HepG2 (cell line): ENCODE data around the gene TOB1. TPM values are rescaled to one million over a fixed set of nuclear protein-coding genes. Genes with fewer than 3 reads are reported as not detected.

Experiments used
- ERF ChIP-seq: IDR thresholded peaks from 2 replicates; pipeline ENCODE4 v1.6.1; 2018; ENCODE audit warnings: missing biosample characterization, missing genetic modification reagents
- GLI4 ChIP-seq: sonication (generic); formaldehyde crosslinking; IDR thresholded peaks from 2 replicates; pipeline ENCODE4 v1.5.1; 2020; ENCODE audit warnings: missing genetic modification reagents, mild to moderate bottlenecking, moderate library complexity, borderline replicate concordance
- MAFG ChIP-seq: sonication (generic); formaldehyde crosslinking; IDR thresholded peaks from 2 replicates; pipeline ENCODE4 v1.5.1; 2020; ENCODE audit warnings: mild to moderate bottlenecking, missing genetic modification reagents
- NFKBIZ ChIP-seq: IDR thresholded peaks from 2 replicates; pipeline ENCODE4 v1.6.1; 2018; ENCODE audit warnings: missing genetic modification reagents, missing compliant biosample characterization
- NR2F1 ChIP-seq, 2 experiments: fragments of 450-650 bp in 1 of 2; formaldehyde crosslinking in 1 of 2; IDR thresholded peaks; 2 replicates each; pipeline versions ENCODE4 v1.5.0 to v1.6.1; 2016 to 2020; ENCODE audit warnings: mild to moderate bottlenecking in 1 of 2, missing compliant biosample characterization in 1 of 2, missing genetic modification reagents in 1 of 2, moderate library complexity in 1 of 2
- PHF20 ChIP-seq: sonication (generic); formaldehyde crosslinking; IDR thresholded peaks from 2 replicates; pipeline ENCODE4 v1.5.0; 2020; ENCODE audit warnings: mild to moderate bottlenecking, missing genetic modification reagents
- TSC22D2 ChIP-seq: sonication (generic); formaldehyde crosslinking; IDR thresholded peaks from 2 replicates; pipeline ENCODE4 v1.5.1; 2020; ENCODE audit warnings: missing genetic modification reagents, mild to moderate bottlenecking, borderline replicate concordance
- ZFP36L1 ChIP-seq: sonication (generic); formaldehyde crosslinking; IDR thresholded peaks from 2 replicates; pipeline ENCODE4 v1.8.0; 2022; ENCODE audit warnings: mild to moderate bottlenecking, missing genetic modification reagents, moderate library complexity
- ZNF138 ChIP-seq: sonication (generic); formaldehyde crosslinking; IDR thresholded peaks from 2 replicates; pipeline ENCODE4 v1.5.0; 2020; ENCODE audit warnings: mild to moderate bottlenecking, low read depth, missing genetic modification reagents
- ZNF556 ChIP-seq: sonication (generic); formaldehyde crosslinking; IDR thresholded peaks from 2 replicates; pipeline ENCODE4 v1.4.0; 2020; ENCODE audit warnings: mild to moderate bottlenecking, missing genetic modification reagents, borderline replicate concordance
- ZNF7 ChIP-seq: IDR thresholded peaks from 2 replicates; pipeline ENCODE4 v1.6.1; 2016; ENCODE audit warnings: missing biosample characterization, missing genetic modification reagents
- ZNF720 ChIP-seq: sonication (generic); formaldehyde crosslinking; IDR thresholded peaks from 2 replicates; pipeline ENCODE4 v1.4.0; 2020; ENCODE audit warnings: missing genetic modification reagents
- ZNF746 ChIP-seq: sonication (generic); formaldehyde crosslinking; IDR thresholded peaks from 2 replicates; pipeline ENCODE4 v1.8.0; 2022; ENCODE audit warnings: mild to moderate bottlenecking, missing genetic modification reagents
- ZNF768 ChIP-seq: sonication (generic); formaldehyde crosslinking; IDR thresholded peaks from 2 replicates; pipeline ENCODE4 v1.4.0; 2020; ENCODE audit warnings: missing genetic modification reagents
- polyA plus RNA-seq, 8 experiments: library from polyadenylated mRNA; depleted of rRNA in 3 of 8; stranded (reverse) in 7 of 8; unstranded in 1 of 8; fragments of >200 nt; fragmentation: Illumina TruSeq in 4 of 8; extraction: Trizol in 4 of 8; gene quantifications; 2 replicates each; pipeline versions ENCODE4 v1.2.1 to v1.2.3, GENCODE V29; 2011 to 2016; ENCODE audit warnings: low read depth in 4 of 8, missing spikeins in 1 of 8, mixed read lengths in 1 of 8; ENCODE audit not compliant: insufficient read depth in 1 of 8
- total RNA-seq, 5 experiments: library from RNA; depleted of rRNA; stranded (reverse); fragments of >200 nt; fragmentation: Illumina TruSeq; extraction: Trizol; gene quantifications; 2 replicates each; pipeline ENCODE4 v1.2.3, GENCODE V29; 2016; ENCODE audit warnings: low read depth in 1 of 5
- TF ChIP-seq, protein P1 (sequence below): sonication (generic); formaldehyde crosslinking; IDR thresholded peaks from 2 replicates; pipeline ENCODE4 v1.4.0; 2020; ENCODE audit warnings: missing genetic modification reagents
- TF ChIP-seq, protein P2 (sequence below), 2 experiments: sonication (generic) in 1 of 2; formaldehyde crosslinking in 1 of 2; IDR thresholded peaks; 2 replicates each; pipeline versions ENCODE4 v1.4.0 to v1.6.1; 2018 to 2020; ENCODE audit warnings: missing genetic modification reagents in 2 of 2, borderline replicate concordance in 1 of 2, low read depth in 1 of 2, mild to moderate bottlenecking in 1 of 2, missing biosample characterization in 1 of 2
- TF ChIP-seq, protein P3 (sequence below): sonication (generic); formaldehyde crosslinking; conservative IDR thresholded peaks from 2 replicates; pipeline ENCODE4 v1.8.0; 2022; ENCODE audit warnings: mild to moderate bottlenecking, moderate library complexity, missing genetic modification reagents
- TF ChIP-seq, protein P4 (sequence below): sonication (generic); formaldehyde crosslinking; conservative IDR thresholded peaks from 2 replicates; pipeline ENCODE4 v1.4.0; 2020; ENCODE audit warnings: missing genetic modification reagents
- TF ChIP-seq, protein P5 (sequence below): fragments of 450-650 bp; IDR thresholded peaks from 2 replicates; pipeline ENCODE4 v1.6.1; 2017

The TOB1 gene
- total and polyA plus RNA-seq, 2 of the 13 experiments (the other 11 are each of a cell fraction or from before 2014, with no cell fraction given), result 21.9 to 57.7 TPM

DNA sequence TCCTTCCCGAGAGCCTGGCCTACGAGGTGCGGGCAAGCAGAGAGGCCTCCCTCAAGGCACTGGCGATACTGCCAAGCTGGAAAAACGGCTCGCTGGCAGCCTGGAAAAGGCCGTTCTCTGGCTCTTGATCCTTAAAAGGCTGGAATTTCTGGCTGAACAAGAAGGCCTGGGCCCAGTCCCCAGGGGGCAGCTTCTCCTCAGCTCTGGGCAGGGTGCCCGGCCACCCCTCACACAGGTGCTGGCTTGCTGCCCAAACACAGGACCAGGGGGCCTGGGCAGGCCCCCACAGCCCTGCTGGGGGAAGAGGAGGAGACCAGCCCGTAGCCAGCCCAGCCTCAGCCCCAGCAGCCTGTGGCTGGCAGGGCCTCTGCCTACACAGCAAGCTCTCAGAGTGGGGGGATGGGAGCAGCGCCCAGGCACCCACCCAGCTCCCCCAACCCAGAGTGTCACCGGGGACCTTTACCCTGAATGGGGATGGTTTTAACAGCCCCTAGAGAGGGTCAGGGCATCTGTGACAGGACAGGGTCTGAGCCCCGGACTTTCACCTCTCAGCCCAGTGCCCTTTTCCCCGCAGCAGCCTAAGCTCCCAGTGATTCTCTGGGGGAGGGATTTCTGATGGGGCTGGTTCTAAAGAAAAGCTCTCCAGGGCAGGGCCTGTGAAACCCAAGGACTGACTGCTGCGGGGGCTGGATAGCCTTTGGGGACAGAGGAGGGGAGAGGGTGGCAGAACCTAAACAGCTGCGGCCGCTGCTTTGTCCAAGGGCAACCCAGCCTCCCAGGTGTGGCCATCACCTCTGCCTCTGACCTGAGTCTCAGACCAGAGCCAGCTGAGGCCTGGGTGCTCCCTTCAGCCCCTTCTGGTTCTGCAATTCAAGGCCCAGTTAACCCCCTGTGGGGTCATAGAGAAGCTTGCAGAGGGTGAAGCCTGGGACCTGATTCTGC, 38.6 kb upstream of the TOB1 start (continued):
- TF ChIP-seq ERF (CRISPR knock-in tag) (peak; percentile 62; the same call in 1 of the 2 replicates), ZNF138 (CRISPR knock-in tag) (peak; percentile 19; the same call in 1 of the 2 replicates), ZNF746 (CRISPR knock-in tag) (peak; percentile 25; the same call in 1 of the 2 replicates), MAFG (CRISPR knock-in tag) (0 out of 2 replicates have a peak, but pooled peaks have one; percentile 38), TSC22D2 (CRISPR knock-in tag) (0 out of 2 replicates have a peak, but pooled peaks have one; percentile 42), ZNF556 (peak; percentile 94; the same call in 1 of the 2 replicates), NR2F1 (CRISPR knock-in tag; IDR thresholded peaks at IDR 0.05) (peak; percentile 42 to 46; a peak in 2 of 4 replicates), NFKBIZ (CRISPR knock-in tag) (peak; percentile 32; the same call in 1 of the 2 replicates), ZNF7 (CRISPR knock-in tag) (no peak), GLI4 (CRISPR knock-in tag) (no peak; the same call in 1 of the 2 replicates), ZNF720 (CRISPR knock-in tag) (no peak), ZFP36L1 (CRISPR knock-in tag) (peak; percentile 78; the same call in 1 of the 2 replicates), ZNF768 (CRISPR knock-in tag) (peak; percentile 45; the same call in 1 of the 2 replicates), PHF20 (CRISPR knock-in tag) (no peak)
- TF ChIP-seq, protein P1, sequence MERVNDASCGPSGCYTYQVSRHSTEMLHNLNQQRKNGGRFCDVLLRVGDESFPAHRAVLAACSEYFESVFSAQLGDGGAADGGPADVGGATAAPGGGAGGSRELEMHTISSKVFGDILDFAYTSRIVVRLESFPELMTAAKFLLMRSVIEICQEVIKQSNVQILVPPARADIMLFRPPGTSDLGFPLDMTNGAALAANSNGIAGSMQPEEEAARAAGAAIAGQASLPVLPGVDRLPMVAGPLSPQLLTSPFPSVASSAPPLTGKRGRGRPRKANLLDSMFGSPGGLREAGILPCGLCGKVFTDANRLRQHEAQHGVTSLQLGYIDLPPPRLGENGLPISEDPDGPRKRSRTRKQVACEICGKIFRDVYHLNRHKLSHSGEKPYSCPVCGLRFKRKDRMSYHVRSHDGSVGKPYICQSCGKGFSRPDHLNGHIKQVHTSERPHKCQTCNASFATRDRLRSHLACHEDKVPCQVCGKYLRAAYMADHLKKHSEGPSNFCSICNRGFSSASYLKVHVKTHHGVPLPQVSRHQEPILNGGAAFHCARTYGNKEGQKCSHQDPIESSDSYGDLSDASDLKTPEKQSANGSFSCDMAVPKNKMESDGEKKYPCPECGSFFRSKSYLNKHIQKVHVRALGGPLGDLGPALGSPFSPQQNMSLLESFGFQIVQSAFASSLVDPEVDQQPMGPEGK, result peak; percentile 91
- TF ChIP-seq, protein P2, sequence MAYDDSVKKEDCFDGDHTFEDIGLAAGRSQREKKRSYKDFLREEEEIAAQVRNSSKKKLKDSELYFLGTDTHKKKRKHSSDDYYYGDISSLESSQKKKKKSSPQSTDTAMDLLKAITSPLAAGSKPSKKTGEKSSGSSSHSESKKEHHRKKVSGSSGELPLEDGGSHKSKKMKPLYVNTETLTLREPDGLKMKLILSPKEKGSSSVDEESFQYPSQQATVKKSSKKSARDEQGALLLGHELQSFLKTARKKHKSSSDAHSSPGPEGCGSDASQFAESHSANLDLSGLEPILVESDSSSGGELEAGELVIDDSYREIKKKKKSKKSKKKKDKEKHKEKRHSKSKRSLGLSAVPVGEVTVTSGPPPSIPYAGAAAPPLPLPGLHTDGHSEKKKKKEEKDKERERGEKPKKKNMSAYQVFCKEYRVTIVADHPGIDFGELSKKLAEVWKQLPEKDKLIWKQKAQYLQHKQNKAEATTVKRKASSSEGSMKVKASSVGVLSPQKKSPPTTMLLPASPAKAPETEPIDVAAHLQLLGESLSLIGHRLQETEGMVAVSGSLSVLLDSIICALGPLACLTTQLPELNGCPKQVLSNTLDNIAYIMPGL (CRISPR knock-in tag; IDR thresholded peaks at IDR 0.05; ENCODE audit: borderline replicate concordance in 1 of 2, low read depth in 1 of 2), result peak; percentile 31 to 33; a peak in 2 of 4 replicates
- TF ChIP-seq, protein P3, sequence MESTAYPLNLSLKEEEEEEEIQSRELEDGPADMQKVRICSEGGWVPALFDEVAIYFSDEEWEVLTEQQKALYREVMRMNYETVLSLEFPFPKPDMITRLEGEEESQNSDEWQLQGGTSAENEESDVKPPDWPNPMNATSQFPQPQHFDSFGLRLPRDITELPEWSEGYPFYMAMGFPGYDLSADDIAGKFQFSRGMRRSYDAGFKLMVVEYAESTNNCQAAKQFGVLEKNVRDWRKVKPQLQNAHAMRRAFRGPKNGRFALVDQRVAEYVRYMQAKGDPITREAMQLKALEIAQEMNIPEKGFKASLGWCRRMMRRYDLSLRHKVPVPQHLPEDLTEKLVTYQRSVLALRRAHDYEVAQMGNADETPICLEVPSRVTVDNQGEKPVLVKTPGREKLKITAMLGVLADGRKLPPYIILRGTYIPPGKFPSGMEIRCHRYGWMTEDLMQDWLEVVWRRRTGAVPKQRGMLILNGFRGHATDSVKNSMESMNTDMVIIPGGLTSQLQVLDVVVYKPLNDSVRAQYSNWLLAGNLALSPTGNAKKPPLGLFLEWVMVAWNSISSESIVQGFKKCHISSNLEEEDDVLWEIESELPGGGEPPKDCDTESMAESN (CRISPR knock-in tag), result peak; percentile 82
- TF ChIP-seq, protein P4, sequence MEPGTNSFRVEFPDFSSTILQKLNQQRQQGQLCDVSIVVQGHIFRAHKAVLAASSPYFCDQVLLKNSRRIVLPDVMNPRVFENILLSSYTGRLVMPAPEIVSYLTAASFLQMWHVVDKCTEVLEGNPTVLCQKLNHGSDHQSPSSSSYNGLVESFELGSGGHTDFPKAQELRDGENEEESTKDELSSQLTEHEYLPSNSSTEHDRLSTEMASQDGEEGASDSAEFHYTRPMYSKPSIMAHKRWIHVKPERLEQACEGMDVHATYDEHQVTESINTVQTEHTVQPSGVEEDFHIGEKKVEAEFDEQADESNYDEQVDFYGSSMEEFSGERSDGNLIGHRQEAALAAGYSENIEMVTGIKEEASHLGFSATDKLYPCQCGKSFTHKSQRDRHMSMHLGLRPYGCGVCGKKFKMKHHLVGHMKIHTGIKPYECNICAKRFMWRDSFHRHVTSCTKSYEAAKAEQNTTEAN (CRISPR knock-in tag), result peak; percentile 8; the same call in 1 of the 2 replicates
- TF ChIP-seq, protein P5, sequence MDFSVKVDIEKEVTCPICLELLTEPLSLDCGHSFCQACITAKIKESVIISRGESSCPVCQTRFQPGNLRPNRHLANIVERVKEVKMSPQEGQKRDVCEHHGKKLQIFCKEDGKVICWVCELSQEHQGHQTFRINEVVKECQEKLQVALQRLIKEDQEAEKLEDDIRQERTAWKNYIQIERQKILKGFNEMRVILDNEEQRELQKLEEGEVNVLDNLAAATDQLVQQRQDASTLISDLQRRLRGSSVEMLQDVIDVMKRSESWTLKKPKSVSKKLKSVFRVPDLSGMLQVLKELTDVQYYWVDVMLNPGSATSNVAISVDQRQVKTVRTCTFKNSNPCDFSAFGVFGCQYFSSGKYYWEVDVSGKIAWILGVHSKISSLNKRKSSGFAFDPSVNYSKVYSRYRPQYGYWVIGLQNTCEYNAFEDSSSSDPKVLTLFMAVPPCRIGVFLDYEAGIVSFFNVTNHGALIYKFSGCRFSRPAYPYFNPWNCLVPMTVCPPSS, result no peak
